SK-N-SH (cell line): ENCODE data around the gene CCDC192.

ENCODE experiments used
- CHD2 ChIP-seq: fragments of 150-350 bp; IDR thresholded peaks from 2 replicates; pipeline ENCODE4 v1.6.1; 2018; ENCODE audit warnings: low read length; ENCODE audit not compliant: partially characterized antibody
- EP300 ChIP-seq, 2 experiments: IDR thresholded peaks; 2 replicates each; pipeline versions ENCODE4 v1.4.0 to v1.6.1; 2012; ENCODE audit warnings: borderline replicate concordance in 1 of 2, low read depth in 1 of 2, low read length in 1 of 2
- FOXJ3 ChIP-seq: sonication (generic); formaldehyde crosslinking; IDR thresholded peaks from 2 replicates; pipeline ENCODE4 v1.5.1; 2020; ENCODE audit warnings: mild to moderate bottlenecking, missing genetic modification reagents
- GABPA ChIP-seq: IDR thresholded peaks from 2 replicates; pipeline ENCODE4 v1.4.0; 2012; ENCODE audit warnings: low read depth, mild to moderate bottlenecking
- JUND ChIP-seq: IDR thresholded peaks from 2 replicates; pipeline ENCODE4 v1.4.0; 2012
- RFX5 ChIP-seq: IDR thresholded peaks from 2 replicates; pipeline ENCODE4 v1.6.1; 2012; ENCODE audit warnings: mild to moderate bottlenecking, improper control_type of control experiment, low read length
- SMC3 ChIP-seq: IDR thresholded peaks from 2 replicates; pipeline ENCODE4 v1.6.1; 2012; ENCODE audit warnings: low read depth, low read length, improper control_type of control experiment
- TAF1 ChIP-seq: IDR thresholded peaks from 2 replicates; pipeline ENCODE4 v1.6.1; 2012; ENCODE audit warnings: low read depth, mild to moderate bottlenecking, low read length, moderate library complexity, borderline replicate concordance
- TEAD4 ChIP-seq: IDR thresholded peaks from 2 replicates; pipeline ENCODE4 v1.4.0; 2012; ENCODE audit warnings: mild to moderate bottlenecking, borderline replicate concordance; ENCODE audit not compliant: insufficient read depth
- TF ChIP-seq, protein P1 (sequence below): fragments of 200-600 bp; sonication (generic); IDR thresholded peaks from 2 replicates; pipeline ENCODE4 v1.6.1; 2017; ENCODE audit warnings: antibody characterized with exemption, mild to moderate bottlenecking, moderate library complexity
- TF ChIP-seq, protein P2 (sequence below): IDR thresholded peaks from 2 replicates; pipeline ENCODE4; 2012
- TF ChIP-seq, protein P3 (sequence below): IDR thresholded peaks from 2 replicates; pipeline ENCODE4 v1.6.1; 2012; ENCODE audit warnings: mild to moderate bottlenecking, low read depth, low read length, moderate library complexity
- TF ChIP-seq, protein P4 (sequence below): IDR thresholded peaks from 2 replicates; pipeline ENCODE4 v1.4.0; 2012; ENCODE audit warnings: low read depth

DNA sequence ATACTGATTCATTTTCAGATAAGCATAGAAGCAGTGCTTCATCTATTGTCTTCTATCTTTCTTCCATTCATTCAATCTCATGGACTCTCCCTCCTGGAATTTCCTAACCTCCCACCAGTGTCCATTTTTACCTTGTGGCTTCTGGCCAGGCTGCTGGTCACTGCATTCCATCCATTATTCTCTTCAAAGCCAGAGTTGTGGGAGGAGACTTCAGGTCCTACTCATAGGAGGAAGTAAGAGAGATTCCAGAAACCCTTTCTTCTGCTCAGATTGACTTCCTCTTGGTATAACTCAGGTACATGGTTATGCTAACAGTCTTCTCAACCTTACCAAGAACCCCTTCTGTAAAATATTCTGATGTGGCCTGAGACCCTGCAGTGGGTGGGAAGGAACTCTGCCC is 227.1 kb downstream of the CCDC192 start:
- TF ChIP-seq, protein P1, sequence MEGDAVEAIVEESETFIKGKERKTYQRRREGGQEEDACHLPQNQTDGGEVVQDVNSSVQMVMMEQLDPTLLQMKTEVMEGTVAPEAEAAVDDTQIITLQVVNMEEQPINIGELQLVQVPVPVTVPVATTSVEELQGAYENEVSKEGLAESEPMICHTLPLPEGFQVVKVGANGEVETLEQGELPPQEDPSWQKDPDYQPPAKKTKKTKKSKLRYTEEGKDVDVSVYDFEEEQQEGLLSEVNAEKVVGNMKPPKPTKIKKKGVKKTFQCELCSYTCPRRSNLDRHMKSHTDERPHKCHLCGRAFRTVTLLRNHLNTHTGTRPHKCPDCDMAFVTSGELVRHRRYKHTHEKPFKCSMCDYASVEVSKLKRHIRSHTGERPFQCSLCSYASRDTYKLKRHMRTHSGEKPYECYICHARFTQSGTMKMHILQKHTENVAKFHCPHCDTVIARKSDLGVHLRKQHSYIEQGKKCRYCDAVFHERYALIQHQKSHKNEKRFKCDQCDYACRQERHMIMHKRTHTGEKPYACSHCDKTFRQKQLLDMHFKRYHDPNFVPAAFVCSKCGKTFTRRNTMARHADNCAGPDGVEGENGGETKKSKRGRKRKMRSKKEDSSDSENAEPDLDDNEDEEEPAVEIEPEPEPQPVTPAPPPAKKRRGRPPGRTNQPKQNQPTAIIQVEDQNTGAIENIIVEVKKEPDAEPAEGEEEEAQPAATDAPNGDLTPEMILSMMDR: no peak
- no peak for TF ChIP-seq CHD2
- no peak for TF ChIP-seq SMC3
- TF ChIP-seq, protein P2, sequence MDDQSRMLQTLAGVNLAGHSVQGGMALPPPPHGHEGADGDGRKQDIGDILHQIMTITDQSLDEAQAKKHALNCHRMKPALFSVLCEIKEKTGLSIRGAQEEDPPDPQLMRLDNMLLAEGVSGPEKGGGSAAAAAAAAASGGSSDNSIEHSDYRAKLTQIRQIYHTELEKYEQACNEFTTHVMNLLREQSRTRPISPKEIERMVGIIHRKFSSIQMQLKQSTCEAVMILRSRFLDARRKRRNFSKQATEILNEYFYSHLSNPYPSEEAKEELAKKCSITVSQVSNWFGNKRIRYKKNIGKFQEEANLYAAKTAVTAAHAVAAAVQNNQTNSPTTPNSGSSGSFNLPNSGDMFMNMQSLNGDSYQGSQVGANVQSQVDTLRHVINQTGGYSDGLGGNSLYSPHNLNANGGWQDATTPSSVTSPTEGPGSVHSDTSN: no peak
- no peak for TF ChIP-seq JUND
- TF ChIP-seq, protein P3, sequence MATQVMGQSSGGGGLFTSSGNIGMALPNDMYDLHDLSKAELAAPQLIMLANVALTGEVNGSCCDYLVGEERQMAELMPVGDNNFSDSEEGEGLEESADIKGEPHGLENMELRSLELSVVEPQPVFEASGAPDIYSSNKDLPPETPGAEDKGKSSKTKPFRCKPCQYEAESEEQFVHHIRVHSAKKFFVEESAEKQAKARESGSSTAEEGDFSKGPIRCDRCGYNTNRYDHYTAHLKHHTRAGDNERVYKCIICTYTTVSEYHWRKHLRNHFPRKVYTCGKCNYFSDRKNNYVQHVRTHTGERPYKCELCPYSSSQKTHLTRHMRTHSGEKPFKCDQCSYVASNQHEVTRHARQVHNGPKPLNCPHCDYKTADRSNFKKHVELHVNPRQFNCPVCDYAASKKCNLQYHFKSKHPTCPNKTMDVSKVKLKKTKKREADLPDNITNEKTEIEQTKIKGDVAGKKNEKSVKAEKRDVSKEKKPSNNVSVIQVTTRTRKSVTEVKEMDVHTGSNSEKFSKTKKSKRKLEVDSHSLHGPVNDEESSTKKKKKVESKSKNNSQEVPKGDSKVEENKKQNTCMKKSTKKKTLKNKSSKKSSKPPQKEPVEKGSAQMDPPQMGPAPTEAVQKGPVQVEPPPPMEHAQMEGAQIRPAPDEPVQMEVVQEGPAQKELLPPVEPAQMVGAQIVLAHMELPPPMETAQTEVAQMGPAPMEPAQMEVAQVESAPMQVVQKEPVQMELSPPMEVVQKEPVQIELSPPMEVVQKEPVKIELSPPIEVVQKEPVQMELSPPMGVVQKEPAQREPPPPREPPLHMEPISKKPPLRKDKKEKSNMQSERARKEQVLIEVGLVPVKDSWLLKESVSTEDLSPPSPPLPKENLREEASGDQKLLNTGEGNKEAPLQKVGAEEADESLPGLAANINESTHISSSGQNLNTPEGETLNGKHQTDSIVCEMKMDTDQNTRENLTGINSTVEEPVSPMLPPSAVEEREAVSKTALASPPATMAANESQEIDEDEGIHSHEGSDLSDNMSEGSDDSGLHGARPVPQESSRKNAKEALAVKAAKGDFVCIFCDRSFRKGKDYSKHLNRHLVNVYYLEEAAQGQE: no peak
- no peak for TF ChIP-seq GABPA
- TF ChIP-seq, protein P4, sequence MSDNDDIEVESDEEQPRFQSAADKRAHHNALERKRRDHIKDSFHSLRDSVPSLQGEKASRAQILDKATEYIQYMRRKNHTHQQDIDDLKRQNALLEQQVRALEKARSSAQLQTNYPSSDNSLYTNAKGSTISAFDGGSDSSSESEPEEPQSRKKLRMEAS: no peak
- no peak for TF ChIP-seq EP300 (IDR thresholded peaks at IDR 0.05; ENCODE audit: borderline replicate concordance in 1 of 2, low read depth in 1 of 2, low read length in 1 of 2)
- TF ChIP-seq FOXJ3 (CRISPR knock-in tag): no peak
- TF ChIP-seq TEAD4: no peak
- TF ChIP-seq TAF1: no peak
- no peak for TF ChIP-seq RFX5
